ENCODE data around the gene SRGAP3. TPM values are rescaled to one million over a fixed set of nuclear protein-coding genes. Genes with fewer than 3 reads are reported as not detected.

The SRGAP3 gene
- total and polyA plus RNA-seq, 8 donors: 0.31 to 31.7 (median 5.8) TPM

- peaks cover 0 to 3% (median 0%) of the 10 kb centered on the region in 4 donors for H3K4me1 ChIP-seq
- no peak overlapping the region for H3K27ac ChIP-seq
- no peaks in the 10 kb centered on the region for H3K36me3 ChIP-seq
- TF ChIP-seq POLR2AphosphoS5 (IDR thresholded peaks at IDR 0.05) (no peak), CTCF (IDR thresholded peaks at IDR 0.05) (no peak), POLR2A (IDR thresholded peaks at IDR 0.05) (no peak), EP300 (IDR thresholded peaks at IDR 0.05) (no peak)
- no peak for DNase-seq
- intact Hi-C loops (cut with DNase I; ENCODE audit: low total_unique reads): no loop called here
- 75 to 81% (median 79%) methylated on average over 10 to 11 of the region's 11 CpGs for WGBS, 5 donors
- peaks cover 0 to 12% (median 8%) of the 10 kb centered on the region in 4 donors for H3K9me3 ChIP-seq
- H3K27me3 ChIP-seq: peaks cover 0 to 34% (median 0%) of the 10 kb centered on the region in 3 donors
- H3K4me3 ChIP-seq: no peak overlapping the region
Observed at GRCh38 chr3:8975081-8976020, 274.1 kb downstream of the SRGAP3 start.

GRCh38 chr3:8974458-8974857, 275.0 kb downstream of the SRGAP3 start:
- Histone ChIP-seq H3K4me3 (no peak overlapping the region), H3K36me3 (no peaks in the 10 kb centered on the region), H3K4me1 (peaks cover 0 to 3% (median 0%) of the 10 kb centered on the region in 4 donors), H3K9me3 (peaks cover 0 to 9% (median 6%) of the 10 kb centered on the region in 4 donors), H3K27ac (no peak overlapping the region), H3K27me3 (peaks cover 0 to 35% (median 0%) of the 10 kb centered on the region in 3 donors)
- TF ChIP-seq CTCF (IDR thresholded peaks at IDR 0.05): no peak
- TF ChIP-seq EP300 (IDR thresholded peaks at IDR 0.05): no peak
- TF ChIP-seq POLR2AphosphoS5 (IDR thresholded peaks at IDR 0.05): no peak
- no peak for TF ChIP-seq POLR2A (IDR thresholded peaks at IDR 0.05)
- intact Hi-C loops (cut with DNase I; ENCODE audit: low total_unique reads): loop anchor here (5.0 kb wide), 2 partner anchors 93 to 328 kb away; no protein-coding TSS in a partner anchor
- WGBS, 5 donors: 90 to 99% (median 93%) methylated on average over 2 of the region's 2 CpGs
- DNase-seq: no peak

- no peaks in the 10 kb centered on the region for H3K9me3 ChIP-seq
- intact Hi-C loops (cut with DNase I; ENCODE audit: low total_unique reads): loop anchor here (5.0 kb wide), 2 partner anchors 95 to 330 kb away; no protein-coding TSS in a partner anchor
- peaks cover 0 to 3% (median 0%) of the 10 kb centered on the region in 4 donors for H3K4me1 ChIP-seq
- H3K27me3 ChIP-seq: peaks cover 0 to 42% (median 0%) of the 10 kb centered on the region in 3 donors
- WGBS, 5 donors: 84 to 97% (median 90%) methylated on average over 2 of the region's 2 CpGs
- no peak overlapping the region for H3K27ac ChIP-seq
- no peaks in the 10 kb centered on the region for H3K36me3 ChIP-seq
- no peak for TF ChIP-seq EP300 (IDR thresholded peaks at IDR 0.05)
- TF ChIP-seq POLR2AphosphoS5 (IDR thresholded peaks at IDR 0.05): no peak
- no peak for TF ChIP-seq POLR2A (IDR thresholded peaks at IDR 0.05)
- TF ChIP-seq CTCF (IDR thresholded peaks at IDR 0.05): no peak
- no peak overlapping the region for H3K4me3 ChIP-seq
- peak in 1 of 2 donors; percentile 36 for DNase-seq
Observed at GRCh38 chr3:8972639-8973038, 276.8 kb downstream of the SRGAP3 start.

GRCh38 chr3:8970971-8971589, 278.4 kb downstream of the SRGAP3 start:
- Histone ChIP-seq H3K27ac (no peak overlapping the region), H3K27me3 (peaks cover 0 to 27% (median 0%) of the 10 kb centered on the region in 3 donors), H3K4me3 (no peak overlapping the region), H3K4me1 (peaks cover 0 to 3% (median 0%) of the 10 kb centered on the region in 4 donors), H3K9me3 (no peaks in the 10 kb centered on the region), H3K36me3 (no peaks in the 10 kb centered on the region)
- DNase-seq: peak; percentile 77 to 88
- TF ChIP-seq POLR2A (IDR thresholded peaks at IDR 0.05) (no peak), POLR2AphosphoS5 (IDR thresholded peaks at IDR 0.05) (peak in 1 of 3 donors; percentile 14), CTCF (IDR thresholded peaks at IDR 0.05) (peak in 5 of 7 experiments; percentile 95 to 98 (median 97)), EP300 (IDR thresholded peaks at IDR 0.05) (no peak)
- intact Hi-C loops (cut with DNase I; ENCODE audit: low total_unique reads): loop anchor here (5.0 kb wide), 2 partner anchors 96 to 331 kb away; no protein-coding TSS in a partner anchor
- 0 to 3% (median 1%) methylated on average over 7 of the region's 7 CpGs for WGBS, 5 donors
